Endodermal cell (in vitro differentiated cells): ENCODE results near the gene GTF2IRD1. TPM values are rescaled to one million over a fixed set of nuclear protein-coding genes. Genes with fewer than 3 reads are reported as not detected.

ENCODE experiments used
- DNase-seq: peaks from one replicate; pipeline ENCODE4 v3.0.0-alpha.2; 2017
- H3K27ac ChIP-seq: 2 replicates; pipeline ENCODE4 v1.5.1; 2013; ENCODE audit warnings: mild to moderate bottlenecking, low read depth, low read length, moderate library complexity
- H3K27me3 ChIP-seq: 2 replicates; pipeline ENCODE4 v1.6.1; 2013; ENCODE audit warnings: mild to moderate bottlenecking, low read length, moderate library complexity; ENCODE audit not compliant: insufficient read depth, control insufficient read depth, poor library complexity, severe bottlenecking
- H3K36me3 ChIP-seq: 2 replicates; pipeline ENCODE4 v1.7.0; 2013; ENCODE audit warnings: mild to moderate bottlenecking, low read length, moderate library complexity; ENCODE audit not compliant: control insufficient read depth, insufficient read depth
- H3K4me1 ChIP-seq: one replicate; pipeline ENCODE4 v1.7.0; 2013; ENCODE audit warnings: low read length; ENCODE audit not compliant: control insufficient read depth, insufficient read depth
- H3K4me3 ChIP-seq: 2 replicates; pipeline ENCODE4 v1.5.1; 2013; ENCODE audit warnings: mild to moderate bottlenecking, low read length, moderate library complexity
- H3K9ac ChIP-seq: 2 replicates; pipeline ENCODE4 v1.6.1; 2013; ENCODE audit warnings: mild to moderate bottlenecking, low read length, moderate library complexity; ENCODE audit not compliant: poor library complexity, severe bottlenecking; ENCODE audit errors: extremely low read depth
- H3K9me3 ChIP-seq: 2 replicates; pipeline ENCODE4 v1.6.1; 2013; ENCODE audit warnings: mild to moderate bottlenecking, low read length, moderate library complexity; ENCODE audit not compliant: control insufficient read depth
- H3K27ac Mint-ChIP-seq: 2 replicates; pipeline ENCODE4 v1.8.0; 2020; ENCODE audit warnings: mixed read lengths
- H3K27me3 Mint-ChIP-seq: 2 replicates; pipeline ENCODE4 v1.8.0; 2021; ENCODE audit warnings: mild to moderate bottlenecking, mixed read lengths; ENCODE audit not compliant: insufficient read depth
- H3K36me3 Mint-ChIP-seq: 2 replicates; pipeline ENCODE4 v1.8.0; 2020; ENCODE audit warnings: low read depth, mixed read lengths
- H3K4me1 Mint-ChIP-seq: 2 replicates; pipeline ENCODE4 v1.8.0; 2020; ENCODE audit warnings: mixed read lengths
- H3K4me3 Mint-ChIP-seq: 2 replicates; pipeline ENCODE4 v1.8.0; 2020; ENCODE audit warnings: mild to moderate bottlenecking, moderate library complexity, mixed read lengths
- H3K9me3 Mint-ChIP-seq: 2 replicates; pipeline ENCODE4 v1.8.0; 2020; ENCODE audit warnings: mild to moderate bottlenecking, mixed read lengths
- WGBS, 2 experiments: methylation state at CpG; one replicate each; pipeline versions ENCODE4 v1.1.5 to v1.1.7; 2013; ENCODE audit warnings: missing lambda C conversion rate in 2 of 2, mixed read lengths in 1 of 2; ENCODE audit not compliant: insufficient coverage in 1 of 2, insufficient read length in 1 of 2; 5-methylcytosine and 5-hydroxymethylcytosine counted together
- total RNA-seq, 2 donors: library from RNA; stranded (reverse); fragmentation: NEBNext Ultra II Directional in 1 of 2; extraction: Animal tissue kit (Norgen Biotek cat#: 25700) in 1 of 2; gene quantifications; 2 replicates in 1 of 2; 3 replicates in 1 of 2; pipeline ENCODE4 v1.2.1, GENCODE V29; 2021
- TF ChIP-seq, protein P1 (sequence below): fragments of 200-600 bp; sonication (generic); conservative IDR thresholded peaks from 2 replicates; pipeline ENCODE4 v1.5.0; 2021; ENCODE audit warnings: antibody characterized with exemption, mild to moderate bottlenecking

Gene GTF2IRD1
- total RNA-seq, 2 donors from 2014 or later = 54.8 to 84.4 TPM

DNA sequence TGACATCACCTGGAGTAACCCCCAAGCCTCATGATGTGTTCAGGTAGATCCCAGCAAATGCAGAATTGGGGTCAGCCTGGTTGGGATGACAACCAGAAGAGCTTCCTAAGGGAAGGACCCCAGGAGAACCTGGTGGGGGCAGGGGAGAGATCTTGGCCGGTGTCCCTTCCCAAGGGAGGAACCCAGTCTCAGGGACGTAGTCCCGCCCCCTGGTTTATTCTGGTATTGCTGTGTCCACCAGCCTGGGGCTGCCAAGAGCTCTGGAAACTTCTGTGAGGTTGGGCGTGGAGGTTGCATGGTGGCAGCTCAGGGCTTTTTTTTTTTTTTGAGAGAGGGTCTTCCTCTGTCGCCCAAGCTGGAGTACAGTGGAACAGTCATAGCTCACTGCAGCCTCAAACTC lies 19.4 kb downstream of the GTF2IRD1 start:
- Mint-ChIP-seq H3K4me3 (no peak overlapping the region), H3K27ac (no peak overlapping the region)

DNA sequence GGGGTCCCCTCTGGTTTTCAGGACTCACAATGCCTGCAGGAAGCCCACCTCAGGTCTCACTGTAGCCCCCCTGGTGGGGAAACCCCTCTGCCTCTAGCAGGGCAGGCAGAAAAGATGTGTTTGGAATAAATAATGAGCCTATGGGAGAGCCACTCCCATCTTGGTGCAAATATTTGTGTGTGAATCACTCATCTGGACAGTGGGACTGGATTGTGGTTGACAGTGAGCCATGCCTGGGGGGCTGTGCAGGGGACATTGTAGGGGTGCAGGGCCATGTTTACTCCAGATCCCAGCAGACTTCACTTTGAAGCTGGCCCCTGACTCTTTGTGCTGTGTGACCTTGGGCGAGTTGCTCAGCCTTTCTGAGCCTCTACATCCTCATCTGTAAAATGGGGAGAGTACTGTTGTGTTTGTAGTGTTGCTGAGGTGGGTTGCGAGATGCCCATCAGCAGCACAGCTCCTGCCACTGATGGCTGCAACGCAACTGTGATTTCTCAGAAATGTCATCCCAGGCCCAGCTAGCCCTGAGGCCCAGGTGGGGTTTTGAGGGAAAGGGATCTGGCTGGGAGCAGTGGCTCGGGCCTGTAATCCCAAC lies 20.7 kb downstream of the GTF2IRD1 start:
- H3K4me1 Mint-ChIP-seq = peaks cover 6% of the 10 kb centered on the region
- Histone ChIP-seq H3K9me3 (no peaks in the 10 kb centered on the region), H3K4me3 (no peak overlapping the region), H3K4me1 (no peaks in the 10 kb centered on the region), H3K36me3 (peaks cover 26% of the 10 kb centered on the region), H3K27ac (no peak overlapping the region), H3K9ac (no peak overlapping the region), H3K27me3 (no peaks in the 10 kb centered on the region)
- no peak overlapping the region for H3K27ac Mint-ChIP-seq
- peak; percentile 35 for DNase-seq
- H3K27me3 Mint-ChIP-seq = no peaks in the 10 kb centered on the region
- no peaks in the 10 kb centered on the region for H3K9me3 Mint-ChIP-seq
- TF ChIP-seq, protein P1, sequence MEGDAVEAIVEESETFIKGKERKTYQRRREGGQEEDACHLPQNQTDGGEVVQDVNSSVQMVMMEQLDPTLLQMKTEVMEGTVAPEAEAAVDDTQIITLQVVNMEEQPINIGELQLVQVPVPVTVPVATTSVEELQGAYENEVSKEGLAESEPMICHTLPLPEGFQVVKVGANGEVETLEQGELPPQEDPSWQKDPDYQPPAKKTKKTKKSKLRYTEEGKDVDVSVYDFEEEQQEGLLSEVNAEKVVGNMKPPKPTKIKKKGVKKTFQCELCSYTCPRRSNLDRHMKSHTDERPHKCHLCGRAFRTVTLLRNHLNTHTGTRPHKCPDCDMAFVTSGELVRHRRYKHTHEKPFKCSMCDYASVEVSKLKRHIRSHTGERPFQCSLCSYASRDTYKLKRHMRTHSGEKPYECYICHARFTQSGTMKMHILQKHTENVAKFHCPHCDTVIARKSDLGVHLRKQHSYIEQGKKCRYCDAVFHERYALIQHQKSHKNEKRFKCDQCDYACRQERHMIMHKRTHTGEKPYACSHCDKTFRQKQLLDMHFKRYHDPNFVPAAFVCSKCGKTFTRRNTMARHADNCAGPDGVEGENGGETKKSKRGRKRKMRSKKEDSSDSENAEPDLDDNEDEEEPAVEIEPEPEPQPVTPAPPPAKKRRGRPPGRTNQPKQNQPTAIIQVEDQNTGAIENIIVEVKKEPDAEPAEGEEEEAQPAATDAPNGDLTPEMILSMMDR = no peak
- 94 to 100% methylated on average over 1 to 4 of the region's 4 CpGs for WGBS, 2 experiments
- peaks cover 18% of the 10 kb centered on the region for H3K36me3 Mint-ChIP-seq
- no peak overlapping the region for H3K4me3 Mint-ChIP-seq

More for the DNA sequence above, 19.4 kb downstream of the GTF2IRD1 start:
- Mint-ChIP-seq H3K27me3 (no peaks in the 10 kb centered on the region), H3K36me3 (peaks cover 22% of the 10 kb centered on the region), H3K9me3 (no peaks in the 10 kb centered on the region), H3K4me1 (peaks cover 4% of the 10 kb centered on the region)
- Histone ChIP-seq H3K36me3 (peaks cover 26% of the 10 kb centered on the region), H3K27ac (no peak overlapping the region), H3K9ac (no peak overlapping the region), H3K4me3 (no peak overlapping the region), H3K9me3 (no peaks in the 10 kb centered on the region), H3K27me3 (no peaks in the 10 kb centered on the region), H3K4me1 (no peaks in the 10 kb centered on the region)
- TF ChIP-seq, protein P1 = no peak
- DNase-seq = peak; percentile 47
- WGBS, 2 experiments = 95 to 97% methylated on average over 3 to 5 of the region's 5 CpGs

GRCh38 chr7:74475243-74475986 lies 21.7 kb downstream of the GTF2IRD1 start:
- H3K4me3 Mint-ChIP-seq = no peak overlapping the region
- peaks cover 21% of the 10 kb centered on the region for H3K36me3 ChIP-seq

More at GRCh38 chr7:74475243-74475986, 21.7 kb downstream of the GTF2IRD1 start:
- H3K27me3 ChIP-seq = no peaks in the 10 kb centered on the region
- peaks cover 10% of the 10 kb centered on the region for H3K4me1 Mint-ChIP-seq
- DNase-seq = no peak
- H3K9ac ChIP-seq = no peak overlapping the region
- TF ChIP-seq, protein P1 = no peak
- WGBS, 2 experiments = 94 to 98% methylated on average over 10 to 15 of the region's 15 CpGs
- H3K27me3 Mint-ChIP-seq = no peaks in the 10 kb centered on the region
- H3K9me3 Mint-ChIP-seq = no peaks in the 10 kb centered on the region
- no peaks in the 10 kb centered on the region for H3K9me3 ChIP-seq
- H3K27ac Mint-ChIP-seq = peak overlapping the region; percentile 75
- no peak overlapping the region for H3K4me3 ChIP-seq
- H3K36me3 Mint-ChIP-seq = peaks cover 12% of the 10 kb centered on the region
- H3K4me1 ChIP-seq = no peaks in the 10 kb centered on the region
- H3K27ac ChIP-seq = no peak overlapping the region
